ENCODE measurements around the gene SPOCK1. TPM values are rescaled to one million over a fixed set of nuclear protein-coding genes. Genes with fewer than 3 reads are reported as not detected.

The SPOCK1 gene
- total and polyA plus RNA-seq, 9 of the 15 experiments (the other 6 are each of a cell fraction or from before 2014, with no cell fraction given): 0.01 to 0.35 (median 0.04) TPM; not detected in 6

- DNase-seq (ENCODE audit: extremely low read depth in 1 of 4, low spot score in 3 of 4) (no peak), FAIRE-seq (no peak), ATAC-seq (no peak)
- Histone ChIP-seq H3K36me3 (ENCODE audit: control insufficient read depth, insufficient read depth, low read length) (no peaks in the 10 kb centered on the region), H4K20me1 (replicated peaks; ENCODE audit: control insufficient read depth, insufficient read depth, low read length) (no peaks in the 10 kb centered on the region), H3K27ac (ENCODE audit: extremely low read depth, low read depth, low read length) (no peak overlapping the region), H3K9me1 (ENCODE audit: control insufficient read depth, insufficient read depth, low read length) (no peaks in the 10 kb centered on the region), H3K9ac (ENCODE audit: insufficient read depth in 1 of 2, low read depth in 2 of 2, low read length in 2 of 2) (no peak overlapping the region), H3K79me2 (ENCODE audit: control insufficient read depth, insufficient read depth, low read length) (no peaks in the 10 kb centered on the region), H3K4me1 (replicated peaks in 1 of 2; ENCODE audit: control insufficient read depth in 2 of 2, insufficient read depth in 2 of 2, low read length in 2 of 2) (no peaks in the 10 kb centered on the region), H3K27me3 (ENCODE audit: control insufficient read depth in 2 of 2, insufficient read depth in 2 of 2, low read length in 2 of 2) (no peaks in the 10 kb centered on the region; a peak in 2 of 5 replicates), H3K4me3 (no peak overlapping the region), H2AFZ (ENCODE audit: low read depth, low read length) (no peak overlapping the region), H3K4me2 (ENCODE audit: insufficient read depth, low read length) (no peak overlapping the region), H3K9me3 (replicated peaks; ENCODE audit: control insufficient read depth, insufficient read depth, low read depth, low read length) (no peaks in the 10 kb centered on the region)
- intact Hi-C loops (cut with micrococcal nuclease): no loop called here
- BruUV-seq (replicated peaks): no TSS peak
- ChIA-PET POLR2A (interaction anchor here (0.6 kb wide), 1 partner anchor 44 kb away, joined by 3 read pairs; no protein-coding TSS in a partner anchor), CTCF (ENCODE audit: low intra/inter-chr PET ratio) (no interaction called here)
- WGBS (ENCODE audit: insufficient coverage, low coverage, missing lambda C conversion rate): under 1% methylated on average over 11 of the region's 11 CpGs
- TF ChIP-seq ZNF124 (CRISPR knock-in tag; IDR thresholded peaks at IDR 0.05) (no peak), ZNF263 (CRISPR knock-in tag; IDR thresholded peaks at IDR 0.05; ENCODE audit: borderline replicate concordance) (no peak), TFAM (CRISPR knock-in tag; conservative IDR thresholded peaks at IDR 0.05) (no peak), TCF3 (CRISPR knock-in tag; IDR thresholded peaks at IDR 0.05) (no peak), REST (IDR thresholded peaks at IDR 0.05; ENCODE audit: borderline replicate concordance) (no peak), REST (CRISPR knock-in tag; IDR thresholded peaks at IDR 0.05; ENCODE audit: low read depth) (no peak), RFX7 (CRISPR knock-in tag; IDR thresholded peaks at IDR 0.05) (no peak), PTTG1 (tag; IDR thresholded peaks at IDR 0.05; ENCODE audit: low read depth) (no peak), ZNF324 (CRISPR knock-in tag; IDR thresholded peaks at IDR 0.05) (no peak), ZNF133 (CRISPR knock-in tag; IDR thresholded peaks at IDR 0.05) (no peak), BCOR (IDR thresholded peaks at IDR 0.05) (no peak), ZNF24 (IDR thresholded peaks at IDR 0.05) (no peak), LEF1 (IDR thresholded peaks at IDR 0.05) (no peak), PTRF (tag; IDR thresholded peaks at IDR 0.05) (no peak), POLR2G (IDR thresholded peaks at IDR 0.05; ENCODE audit: low read depth, low read length) (no peak)
- in situ Hi-C loops (cut with MboI): no loop called here
Observed at GRCh38 chr5:137105351-137106035, 393.6 kb downstream of the SPOCK1 start.
